Middle frontal gyrus (tissue), 1 donor: Measurements from ENCODE around the gene PCNP.
"Not testable (repeated sequence)": the region's sequence is repeated elsewhere in the genome, so short reads cannot be mapped to it uniquely, and the experiment has no call there.

ENCODE experiments used
- DNase-seq: peaks from one replicate; pipeline ENCODE4 v3.0.0-alpha.2; 2015; ENCODE audit warnings: low spot score; ENCODE audit errors: extremely low spot score

Gene PCNP

GRCh38 chr3:101631098-101631796, 57.3 kb downstream of the PCNP start:
- DNase-seq = no peak

GRCh38 chr3:101631959-101632358, 58.0 kb downstream of the PCNP start:
- DNase-seq = not testable (repeated sequence)

- no peak for DNase-seq
Observed at GRCh38 chr3:101632586-101632985, 58.6 kb downstream of the PCNP start.

- DNase-seq = no peak
Observed at GRCh38 chr3:101633186-101633585, 59.2 kb downstream of the PCNP start.

- DNase-seq = no peak
Observed at GRCh38 chr3:101634591-101635196, 60.7 kb downstream of the PCNP start.

- DNase-seq = no peak
Observed at GRCh38 chr3:101635345-101635744, 61.4 kb downstream of the PCNP start.

- no peak for DNase-seq
Observed at GRCh38 chr3:101635954-101636798, 62.2 kb downstream of the PCNP start.

- no peak for DNase-seq
Observed at GRCh38 chr3:101637451-101637850, 63.5 kb downstream of the PCNP start.

- no peak for DNase-seq
Observed at GRCh38 chr3:101638261-101638745, 64.3 kb downstream of the PCNP start.

- no peak for DNase-seq
Observed at GRCh38 chr3:101639280-101639963, 65.4 kb downstream of the PCNP start.

- DNase-seq = no peak
Observed at GRCh38 chr3:101640256-101640655, 66.3 kb downstream of the PCNP start.

- not testable (repeated sequence) for DNase-seq
Observed at GRCh38 chr3:101641397-101642115, 67.6 kb downstream of the PCNP start.

GRCh38 chr3:101642441-101642840, 68.5 kb downstream of the PCNP start:
- DNase-seq = no peak

GRCh38 chr3:101643009-101643844, 69.2 kb downstream of the PCNP start:
- DNase-seq = peak; percentile 13
